Nucleus accumbens (tissue), 56 donors: Measurements from ENCODE around the gene IL1RAPL1.

Source experiments
- DNase-seq, 56 donors: peaks; one replicate each; lab custom pipeline; 2025; lab: John Stamatoyannopoulos, UW

The IL1RAPL1 gene

DNA sequence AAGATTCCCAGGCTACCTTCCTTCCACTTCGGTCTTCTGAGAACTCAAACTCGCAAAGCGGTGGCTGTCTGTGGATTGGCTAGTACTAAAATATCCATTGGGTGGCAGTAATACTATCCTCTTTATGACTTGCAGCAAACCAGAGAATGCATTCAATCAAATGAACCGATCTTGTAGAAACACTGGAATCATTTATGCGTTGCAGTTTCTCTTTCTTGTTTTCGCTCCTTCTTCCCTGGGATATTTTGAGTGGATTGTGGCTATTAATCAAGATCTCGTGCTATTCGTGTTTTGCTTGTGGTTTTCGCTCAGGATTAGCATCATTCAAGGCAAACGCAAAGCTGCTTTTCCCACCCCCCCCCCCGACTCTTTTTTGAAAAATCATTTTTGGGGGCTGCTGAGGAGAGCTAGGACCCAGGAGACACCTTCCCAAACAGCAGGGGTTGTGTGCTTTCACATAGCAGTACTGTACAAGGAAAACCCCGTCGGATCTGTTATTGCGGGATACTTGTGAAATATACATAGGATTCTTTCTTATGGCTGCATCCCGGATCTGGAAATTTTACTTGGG, at the start of gene IL1RAPL1:
TSS of gene IL1RAPL1 (plus strand) at position 466 of the 571 bp plus-strand sequence.
- DNase-seq, result peak in 41 of 56 donors; percentile 0 to 61 (median 21)

DNA sequence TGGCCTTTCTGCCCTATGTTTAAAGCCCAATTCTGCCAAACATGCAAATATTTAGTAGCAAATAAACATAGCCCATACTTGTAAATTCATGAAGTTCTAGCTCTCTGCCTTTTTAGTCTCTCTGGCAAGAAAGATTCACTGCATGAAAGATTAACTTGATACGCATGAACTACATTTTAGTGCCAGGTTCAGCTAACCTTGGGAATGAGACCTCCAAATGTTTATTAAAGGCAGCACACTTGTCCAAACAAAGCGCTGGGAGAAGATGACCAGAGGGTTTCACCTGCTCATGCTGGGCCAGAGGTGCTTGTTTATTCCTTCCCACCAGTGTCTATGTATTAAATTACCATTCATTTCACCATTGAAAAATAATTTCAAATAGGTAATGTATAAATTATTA, 44.5 kb upstream of the IL1RAPL1 start:
- no peak for DNase-seq

DNA sequence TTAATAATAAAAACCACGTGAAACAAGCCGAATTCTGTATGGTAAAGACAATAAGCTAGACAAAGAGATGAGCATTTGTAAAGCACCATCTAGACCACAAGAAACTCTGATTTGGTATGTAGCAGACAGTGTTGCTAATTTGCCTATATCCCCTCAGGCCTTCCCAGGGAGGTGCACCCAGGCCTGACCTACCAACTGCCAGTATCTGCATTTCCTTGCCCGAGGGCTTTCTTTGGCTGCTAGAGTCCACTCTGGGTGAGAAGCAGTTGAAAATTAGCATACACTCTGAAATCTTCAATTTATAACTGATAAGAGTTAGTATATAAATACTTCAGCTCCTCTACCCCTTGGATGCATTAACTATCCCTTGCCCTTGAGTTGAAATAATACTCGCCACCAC, 37.4 kb upstream of the IL1RAPL1 start:
- DNase-seq, result no peak

DNA sequence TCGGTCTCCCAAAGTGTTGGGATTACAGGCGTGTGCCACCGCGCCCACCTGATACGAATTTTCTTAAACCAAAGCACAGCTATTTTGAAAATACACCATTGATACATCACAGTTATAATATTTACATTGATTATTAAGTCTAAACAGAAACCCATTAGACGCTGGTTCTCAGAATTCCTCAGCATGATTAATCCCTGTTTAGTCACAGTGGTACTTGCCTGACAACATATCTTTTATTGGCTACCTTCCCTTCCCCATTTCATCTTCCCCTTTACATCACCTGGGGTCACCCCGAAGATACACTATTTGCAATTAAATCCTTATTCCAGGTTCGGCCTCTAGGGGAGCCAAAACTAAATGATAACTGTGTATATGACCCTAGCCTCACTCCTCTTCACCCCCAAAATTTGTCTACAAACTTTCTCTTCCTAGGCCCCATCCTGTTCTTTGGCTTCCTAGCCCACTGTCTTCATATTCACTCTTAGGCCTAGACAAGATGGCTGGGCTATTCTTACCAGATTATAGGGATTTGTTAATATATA, 36.8 kb upstream of the IL1RAPL1 start:
- no peak for DNase-seq

DNA sequence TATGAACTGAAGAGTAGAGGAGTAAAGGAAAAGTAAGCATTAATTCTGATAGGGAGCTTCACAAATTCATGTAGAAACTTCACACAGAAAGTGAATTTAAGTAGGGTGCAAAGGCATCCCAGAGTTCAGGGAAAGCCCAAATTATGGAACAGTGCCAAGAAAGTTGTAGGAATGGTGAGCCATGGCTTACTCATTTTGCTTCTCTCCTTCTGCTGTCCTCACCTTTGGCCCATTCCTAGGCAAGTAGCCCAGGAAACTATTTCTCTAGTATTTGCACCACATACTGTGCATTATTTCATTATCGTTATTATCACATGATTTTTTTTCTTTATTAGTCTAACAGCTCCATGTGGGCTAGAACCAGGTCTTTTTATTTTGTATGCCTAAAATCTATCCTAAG, 34.9 kb upstream of the IL1RAPL1 start:
- no peak for DNase-seq

DNA sequence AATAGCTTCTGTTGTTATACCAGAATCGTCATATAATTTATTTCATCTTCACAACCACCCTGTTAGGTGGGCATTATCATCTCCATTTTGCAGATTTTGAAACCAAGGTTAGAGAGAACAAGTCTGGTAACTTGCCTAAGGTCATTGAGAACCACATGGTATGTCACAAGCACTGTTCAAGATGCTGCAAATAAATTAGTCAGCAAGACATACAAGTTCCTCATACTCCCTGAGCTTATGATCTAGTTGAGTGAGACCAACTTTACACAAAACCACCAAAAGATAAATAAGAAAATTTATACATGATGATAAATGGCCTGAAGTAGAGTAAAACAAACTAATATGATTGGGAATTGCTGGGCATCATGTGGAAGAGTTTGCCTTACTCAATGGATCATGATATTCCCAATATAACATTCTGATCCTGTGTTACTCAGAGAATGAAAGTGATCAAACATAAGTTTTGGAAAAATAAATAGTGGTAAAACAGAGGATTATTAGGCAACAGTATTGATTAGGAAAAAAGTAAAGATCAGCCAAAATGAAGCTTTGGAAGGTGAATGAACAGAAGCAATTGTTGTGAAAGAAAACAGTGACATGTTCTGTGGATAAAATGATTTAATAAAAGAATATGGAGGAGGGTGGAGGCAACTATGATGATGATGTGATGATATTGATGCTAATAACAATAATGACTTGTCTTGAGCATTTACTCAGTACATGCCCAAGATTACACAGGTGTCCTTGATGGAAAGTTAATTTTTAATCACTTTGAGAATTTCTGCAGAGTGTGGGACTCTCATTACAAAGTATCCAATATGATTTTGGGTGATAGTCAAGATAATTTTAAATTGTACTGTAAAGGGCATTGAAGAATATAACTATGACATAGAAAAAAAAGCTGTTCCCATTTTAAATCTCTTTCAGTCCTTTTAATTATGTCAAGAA, 34.1 kb upstream of the IL1RAPL1 start:
- DNase-seq, result no peak

DNA sequence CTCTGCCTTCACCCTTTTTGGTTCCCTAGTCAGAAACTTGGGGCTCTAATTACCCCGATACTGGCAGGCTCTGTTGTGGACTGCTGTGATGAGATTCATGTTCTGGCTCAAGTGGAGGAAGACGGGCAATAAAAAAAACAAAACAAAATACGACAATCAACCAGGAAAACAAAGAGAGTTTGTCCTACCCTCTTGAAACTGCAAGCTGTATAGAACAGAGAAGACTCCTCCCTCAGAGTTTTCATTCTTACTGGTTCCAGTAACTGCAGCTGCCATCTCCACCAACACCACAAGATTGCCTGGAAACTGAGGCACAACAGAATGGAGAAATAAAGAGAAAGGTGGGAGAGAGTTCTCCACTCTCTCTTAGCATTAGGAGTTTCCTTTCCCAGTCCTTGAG, 11.1 kb upstream of the IL1RAPL1 start:
- no peak for DNase-seq

DNA sequence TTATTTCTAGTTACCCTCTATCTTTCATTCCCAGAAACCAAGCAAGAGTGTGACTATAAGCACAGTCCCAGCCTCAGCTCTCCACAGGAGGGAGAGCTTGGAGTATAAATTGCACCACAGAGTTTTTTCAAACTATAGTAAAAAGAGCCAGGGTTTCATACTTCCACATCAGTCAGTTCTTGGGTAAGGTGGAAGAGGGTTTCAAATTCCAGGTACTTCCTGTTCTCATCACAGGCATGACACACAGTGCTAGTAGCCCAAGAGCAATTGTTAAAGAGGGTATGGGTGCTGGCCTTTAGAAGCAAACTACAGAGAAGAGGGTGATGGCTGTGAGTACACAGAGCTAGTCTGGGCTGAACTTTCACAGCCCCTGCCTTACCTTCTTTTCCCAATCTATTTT, 5.7 kb upstream of the IL1RAPL1 start:
- no peak for DNase-seq

DNA sequence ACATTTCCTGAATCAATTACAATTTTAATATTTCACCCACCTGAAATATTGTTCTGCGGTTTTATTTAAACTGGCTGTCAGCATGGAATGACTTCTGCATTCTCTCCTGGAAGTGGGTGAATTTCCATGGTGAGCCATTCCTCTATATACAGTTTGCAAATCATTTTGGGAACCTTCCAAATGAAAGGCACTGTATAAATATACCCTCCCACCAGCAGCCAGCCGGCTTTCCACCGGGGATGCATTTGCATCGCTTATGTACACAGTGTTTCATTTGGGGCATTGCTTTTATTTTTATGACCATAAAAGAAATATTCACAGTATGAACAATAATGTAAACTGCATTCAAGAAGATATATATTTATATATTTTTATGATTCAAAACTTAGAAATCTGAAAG, 4.7 kb upstream of the IL1RAPL1 start:
- no peak for DNase-seq

DNA sequence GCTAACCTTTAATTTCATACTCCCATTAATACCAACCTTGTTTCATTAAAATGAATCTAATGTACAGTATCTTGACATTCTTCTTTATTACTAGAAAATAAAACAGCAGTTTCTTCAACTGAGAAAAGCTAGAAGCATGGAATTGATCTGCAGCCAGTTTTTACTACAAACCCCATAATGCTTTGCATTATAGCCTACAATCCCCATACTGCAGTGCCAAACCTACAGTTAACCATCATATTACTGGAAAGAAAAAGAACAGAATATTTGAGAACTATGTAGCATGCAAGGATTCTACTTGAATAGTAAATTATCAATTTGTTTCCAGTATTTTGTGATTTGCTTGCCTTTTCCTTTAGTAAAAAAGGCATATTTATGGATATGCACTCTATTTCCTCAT, 3.2 kb upstream of the IL1RAPL1 start:
- no peak for DNase-seq

DNA sequence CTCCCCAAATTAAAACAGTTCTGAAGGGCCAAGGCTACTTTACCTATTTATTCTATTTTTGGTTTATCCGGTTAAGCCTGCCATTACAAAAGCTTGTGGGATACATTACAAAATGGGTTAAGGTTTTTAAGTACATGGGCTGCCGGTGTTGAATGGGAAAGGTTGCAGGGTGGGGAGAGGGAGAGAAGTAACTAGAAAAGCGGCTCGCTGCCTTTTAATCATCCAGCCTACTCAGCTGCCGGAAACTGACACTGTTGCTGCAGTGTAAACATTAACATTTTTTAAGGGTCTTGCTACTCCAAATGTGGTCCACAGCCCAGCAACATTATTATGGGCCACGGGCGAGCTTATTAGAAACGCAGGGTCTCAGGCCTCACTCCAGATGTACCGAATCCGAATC, 1.5 kb upstream of the IL1RAPL1 start:
- peak in 1 of 56 donors; percentile 1 for DNase-seq

DNA sequence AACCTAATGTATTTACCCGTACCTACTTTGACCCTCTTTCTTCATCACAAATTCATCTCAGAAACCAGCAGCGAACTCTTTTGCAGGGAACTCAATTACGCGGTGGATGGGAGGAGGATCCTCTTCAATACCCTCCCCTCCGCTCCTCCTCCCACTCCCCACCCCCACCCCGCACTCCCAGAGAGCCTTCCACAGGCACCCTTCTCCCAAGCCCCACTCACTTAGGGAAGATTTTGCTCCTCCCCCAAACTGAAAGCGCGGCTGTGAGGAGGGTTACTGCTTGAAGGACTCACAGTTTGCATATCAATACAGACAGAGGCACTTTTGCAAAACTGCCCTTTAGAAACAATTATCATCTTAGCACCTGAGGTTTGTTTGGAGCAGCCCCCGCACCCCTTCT, 960 bp upstream of the IL1RAPL1 start:
- DNase-seq, result peak in 41 of 56 donors; percentile 1 to 57 (median 28)

DNA sequence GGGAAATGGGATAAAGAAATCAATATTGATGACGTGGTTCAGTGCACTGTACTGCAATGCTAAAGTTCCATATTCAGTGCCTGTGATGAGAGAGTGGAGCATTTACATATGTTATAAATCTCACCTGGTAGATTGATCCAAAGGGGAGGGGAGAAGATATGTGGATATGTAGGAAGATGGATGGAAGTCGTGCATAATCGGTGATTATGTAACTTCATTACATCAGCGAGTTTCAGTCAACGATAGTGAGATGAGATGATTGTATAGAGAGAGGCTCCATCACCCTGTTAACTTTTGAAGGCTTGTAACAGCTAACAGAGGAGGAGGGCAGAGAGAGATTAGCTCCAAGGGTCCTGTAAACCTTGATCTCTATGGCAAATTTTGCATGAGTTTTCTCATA, 1.8 kb downstream of the IL1RAPL1 start:
- DNase-seq, result peak in 1 of 56 donors; percentile 3

DNA sequence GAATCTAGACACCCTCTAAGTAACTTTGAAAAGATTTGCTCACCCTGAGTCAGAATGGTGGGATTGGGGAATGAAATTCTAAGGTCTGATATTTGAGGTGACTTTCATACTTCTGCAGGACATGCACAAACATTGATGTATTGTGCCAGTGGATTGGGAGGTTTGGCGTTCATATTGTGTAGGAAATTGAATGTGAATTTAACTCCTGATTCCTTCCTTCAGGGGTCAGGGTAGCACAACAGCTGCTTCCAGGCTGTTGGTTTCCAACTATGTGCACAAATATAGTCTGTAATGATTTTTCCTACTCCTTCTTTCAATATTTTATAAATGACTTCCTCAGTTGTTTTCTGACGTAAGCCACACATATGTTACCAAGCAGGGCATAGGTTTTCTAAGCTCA, 3.1 kb downstream of the IL1RAPL1 start:
- peak in 1 of 56 donors; percentile 20 for DNase-seq

DNA sequence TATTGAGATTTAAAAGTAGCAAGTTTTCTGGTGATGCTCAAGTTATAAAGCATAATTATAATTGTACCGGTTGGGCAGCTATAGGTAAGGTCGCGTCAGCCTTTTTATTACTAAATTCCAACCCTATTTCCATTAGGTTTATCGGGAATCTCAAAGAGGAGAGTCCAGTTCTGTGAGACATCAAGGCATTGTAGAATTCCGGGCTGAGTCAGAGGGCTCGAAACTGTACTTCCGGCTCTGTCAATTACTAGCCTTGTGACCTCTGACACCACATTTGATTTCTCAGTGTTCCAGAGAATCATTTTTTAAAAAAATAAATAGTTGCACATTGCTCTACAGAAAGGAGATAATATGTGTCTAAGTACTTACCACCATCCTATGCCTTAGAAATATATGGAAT, 4.3 kb downstream of the IL1RAPL1 start:
- peak in 1 of 56 donors; percentile 1 for DNase-seq

DNA sequence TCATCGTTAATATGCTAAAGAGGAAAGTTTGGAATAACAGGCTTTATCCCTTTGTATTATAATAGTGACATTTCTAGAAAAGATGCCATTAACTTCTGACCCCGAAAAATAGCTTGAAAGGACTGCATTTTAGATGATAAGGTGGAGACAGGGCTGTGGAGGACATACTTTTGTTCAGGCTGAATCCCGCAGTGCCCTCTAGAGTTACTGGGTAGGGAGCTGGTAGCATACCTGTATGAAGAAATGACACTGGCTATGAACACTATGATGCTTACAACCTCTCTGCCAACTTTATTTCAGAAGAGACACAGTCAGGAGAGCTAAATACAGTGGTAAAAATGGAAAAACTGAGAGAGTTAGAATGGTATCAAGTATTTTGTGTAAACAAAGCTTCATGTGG, 8.1 kb downstream of the IL1RAPL1 start:
- no peak for DNase-seq

DNA sequence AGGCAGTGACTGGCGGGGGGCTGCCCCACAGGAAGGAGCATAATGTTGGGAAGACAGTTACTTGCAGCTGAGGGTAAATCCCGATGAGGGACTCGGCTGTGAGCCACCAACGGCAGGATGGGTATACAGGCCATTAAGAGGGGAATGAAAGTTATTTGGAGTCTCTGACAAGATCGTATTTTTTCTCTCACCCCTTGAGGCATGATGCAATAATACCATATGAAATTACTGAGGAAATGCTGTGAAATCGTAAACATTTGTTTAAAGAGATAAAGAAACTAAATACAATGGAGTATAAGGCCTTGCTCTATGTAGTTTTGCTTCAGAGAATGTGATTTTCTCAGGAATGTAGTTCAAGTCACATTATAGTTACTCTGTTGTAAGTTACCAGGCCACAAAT, 12.7 kb downstream of the IL1RAPL1 start:
- no peak for DNase-seq

DNA sequence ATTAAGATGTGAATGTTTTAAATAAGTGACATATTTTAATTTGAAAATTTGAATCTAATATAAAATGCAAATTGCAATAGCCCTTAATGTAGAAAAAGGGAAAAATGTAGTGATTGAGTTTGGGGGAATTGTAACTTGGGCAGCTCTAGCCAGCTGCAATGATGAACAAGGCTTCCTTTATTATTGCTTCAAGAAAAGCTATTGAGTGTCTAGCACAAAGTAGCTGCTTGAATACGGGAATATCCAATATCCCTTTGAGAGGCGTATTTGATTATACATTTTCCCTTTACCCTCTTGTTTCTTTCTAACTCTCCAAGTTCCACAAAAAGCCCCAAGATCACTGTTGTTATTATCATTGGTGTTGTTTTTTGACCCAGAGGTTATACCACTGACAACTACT, 21.8 kb downstream of the IL1RAPL1 start:
- no peak for DNase-seq

DNA sequence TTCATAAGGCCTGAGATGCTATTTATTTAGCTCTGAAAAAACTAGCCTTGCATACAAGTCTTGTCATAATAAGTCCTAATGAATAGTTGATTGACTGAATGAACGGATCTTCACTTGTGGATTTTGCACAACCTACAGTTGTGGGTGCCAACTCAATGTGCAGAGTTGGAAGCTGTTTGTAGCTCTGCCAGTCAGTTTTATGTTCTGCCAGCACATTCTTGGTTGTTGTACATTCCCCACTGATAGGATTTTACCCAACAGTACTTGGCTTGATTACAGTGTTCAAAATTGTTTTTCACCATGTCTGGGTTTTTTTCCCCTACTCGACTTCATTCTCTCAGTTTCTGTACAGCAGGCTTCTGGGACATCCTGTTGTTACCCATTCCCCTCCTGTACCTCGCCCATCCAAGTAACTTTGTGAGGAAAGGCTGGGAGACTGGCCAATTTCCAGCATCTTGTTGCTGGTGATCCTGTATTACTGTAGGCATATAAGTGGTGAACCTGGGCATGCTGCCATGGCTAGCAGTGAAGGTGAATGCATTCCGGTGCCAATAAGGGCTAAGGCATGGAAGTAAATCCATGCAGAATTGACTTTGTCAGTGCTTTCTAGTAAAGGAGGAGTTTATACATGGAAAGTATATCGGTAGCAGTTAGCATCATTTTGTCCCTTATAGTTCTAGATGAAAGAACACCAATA, 22.8 kb downstream of the IL1RAPL1 start:
- DNase-seq, result no peak

DNA sequence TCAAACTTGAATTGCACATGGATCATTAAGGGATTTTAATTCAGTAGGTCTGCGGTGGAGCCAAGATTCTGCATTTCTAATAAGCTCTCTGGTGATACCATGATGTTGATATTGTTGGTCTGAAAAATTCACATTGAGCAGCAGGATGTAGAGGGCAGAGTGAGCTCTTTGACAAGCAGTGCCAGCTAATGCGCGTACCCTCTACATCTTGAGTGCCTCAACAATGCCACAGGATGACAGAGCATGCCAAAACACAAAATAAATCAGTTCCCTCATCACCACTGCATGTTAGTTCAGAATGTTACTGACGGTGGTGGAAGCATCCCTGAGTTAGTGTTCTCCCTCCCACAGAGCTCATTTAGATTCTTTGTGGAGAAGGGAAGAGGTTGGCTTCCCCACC, 23.5 kb downstream of the IL1RAPL1 start:
- DNase-seq, result peak in 4 of 56 donors; percentile 2 to 16 (median 6)

DNA sequence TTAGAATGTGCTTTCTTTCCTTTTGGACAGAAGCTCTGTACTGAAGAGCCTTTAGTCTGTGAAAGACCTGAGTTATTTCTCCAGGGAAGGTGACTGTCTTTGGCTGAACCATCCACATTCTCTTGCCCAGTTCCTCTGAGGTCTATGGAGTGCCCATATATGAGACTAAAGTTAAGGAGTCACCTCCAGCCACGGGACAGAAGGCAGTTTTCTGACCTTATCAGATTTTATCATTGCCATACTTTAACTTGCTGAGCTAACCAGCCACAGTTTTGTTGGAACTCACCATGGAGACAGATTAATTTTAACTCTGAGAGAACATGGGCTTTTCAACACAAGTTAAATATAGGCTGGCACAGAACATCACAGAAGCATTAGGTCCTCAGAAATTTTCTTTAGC, 26.3 kb downstream of the IL1RAPL1 start:
- no peak for DNase-seq
